Breast epithelium (tissue), 4 donors: ENCODE measurements around the gene CTNNA3. TPM values are rescaled to one million over a fixed set of nuclear protein-coding genes. Genes with fewer than 3 reads are reported as not detected.
A peak's percentile ranks its signal among the peaks of the same experiment; 100 is the strongest.
"Not testable (repeated sequence)": the region's sequence is repeated elsewhere in the genome, so short reads cannot be mapped to it uniquely, and the experiment has no call there.

Source experiments
- DNase-seq, 2 donors: peaks; one replicate each; pipeline ENCODE4 v3.0.0-alpha.2; 2019; ENCODE audit warnings: low spot score in 2 of 2
- H3K27ac ChIP-seq, 2 donors: fragments of 200-600 bp; sonication (generic) in 1 of 2; one replicate each; pipeline ENCODE4 v1.5.1; 2016 to 2019; ENCODE audit warnings: mild to moderate bottlenecking in 1 of 2
- H3K27me3 ChIP-seq, 2 donors: fragments of 200-600 bp; sonication (generic) in 1 of 2; one replicate each; pipeline versions ENCODE4 v1.5.1 to v1.6.0; 2017 to 2019; ENCODE audit warnings: control low read depth in 1 of 2, mild to moderate bottlenecking in 1 of 2
- H3K36me3 ChIP-seq: fragments of 200-600 bp; one replicate; pipeline ENCODE4 v1.5.1; 2019
- H3K4me1 ChIP-seq, 2 donors: fragments of 200-600 bp; sonication (generic); one replicate each; pipeline ENCODE4 v1.5.1; 2016 to 2019; ENCODE audit warnings: control low read depth in 1 of 2
- H3K4me3 ChIP-seq, 3 donors: fragments of 200-600 bp; sonication (generic); 1 replicate in 2 of 3; 2 replicates in 1 of 3; pipeline ENCODE4 v1.5.1; 2016 to 2019; ENCODE audit warnings: mild to moderate bottlenecking in 3 of 3, moderate library complexity in 2 of 3
- H3K9me3 ChIP-seq, 2 donors: fragments of 200-600 bp; sonication (generic) in 1 of 2; one replicate each; pipeline ENCODE4 v1.5.1; 2016 to 2019; ENCODE audit warnings: control low read depth in 1 of 2
- CTCF ChIP-seq, 3 donors: fragments of 450-650 bp; IDR thresholded peaks; one replicate each; pipeline ENCODE4 v1.5.1; 2016 to 2017; ENCODE audit warnings: antibody characterized with exemption in 3 of 3, mild to moderate bottlenecking in 3 of 3, moderate library complexity in 3 of 3
- POLR2A ChIP-seq: fragments of 450-650 bp; IDR thresholded peaks from one replicate; pipeline ENCODE4 v1.6.1; 2016; ENCODE audit warnings: antibody characterized with exemption, mild to moderate bottlenecking, moderate library complexity
- POLR2AphosphoS5 ChIP-seq, 3 donors: sonication (generic); formaldehyde crosslinking; IDR thresholded peaks; one replicate each; pipeline ENCODE4 v1.6.1; 2017; ENCODE audit warnings: antibody characterized with exemption in 3 of 3
- intact Hi-C: fragments of 100-400 bp; cut with DNase I; formaldehyde crosslinking; loops from one replicate; pipeline ENCODE4 v1.15.1; 2023; ENCODE audit warnings: low total_unique reads
- total RNA-seq, 3 donors: library from RNA; depleted of rRNA; stranded (reverse); fragments of >200 nt; gene quantifications; one replicate each; pipeline ENCODE4 v1.1.0, GENCODE V29; 2016

The CTNNA3 gene
- total RNA-seq, 3 donors from 2014 or later, result 0.33 to 1.1 (median 0.59) TPM

DNA sequence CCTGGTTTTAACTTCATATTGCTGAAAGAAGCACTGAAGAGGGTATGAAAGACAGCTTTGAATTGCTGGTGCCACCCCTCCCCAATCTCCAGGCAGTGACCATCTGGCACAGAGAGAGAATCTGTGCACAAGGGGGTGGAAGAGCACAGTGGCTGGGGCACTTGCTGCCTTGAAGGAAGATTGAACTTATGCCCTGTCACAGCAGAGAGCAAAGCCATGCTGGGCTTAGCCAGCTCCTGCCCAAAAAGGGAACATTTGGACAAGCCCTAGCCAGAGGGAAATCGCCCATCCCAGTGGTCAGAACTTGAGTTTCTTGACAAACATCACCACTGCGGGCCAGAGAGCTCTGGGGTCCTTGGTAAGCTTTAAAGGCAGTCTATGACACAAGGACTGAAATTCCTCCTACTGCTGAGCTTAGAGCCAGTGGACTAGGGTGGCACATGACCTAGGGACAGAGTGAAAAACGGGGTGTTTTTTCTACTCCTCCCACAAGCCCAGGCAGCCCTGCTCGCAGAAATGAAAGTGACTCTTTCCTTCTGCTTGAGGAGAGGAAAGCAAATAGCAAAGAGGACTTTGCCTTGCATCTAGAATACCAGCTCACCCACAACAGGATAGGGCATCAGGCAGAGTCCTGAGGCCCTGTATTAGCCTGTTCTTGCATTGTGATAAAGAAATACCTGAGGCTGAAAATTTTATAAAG lies 257.2 kb downstream of the CTNNA3 start:
- Histone ChIP-seq H3K36me3 (no peaks in the 10 kb centered on the region), H3K4me1 (no peaks in the 10 kb centered on the region), H3K27ac (no peak overlapping the region), H3K27me3 (no peaks in the 10 kb centered on the region), H3K4me3 (no peak overlapping the region), H3K9me3 (peaks cover 0 to 25% of the 10 kb centered on the region in 2 donors)
- DNase-seq, result no peak
- TF ChIP-seq CTCF (IDR thresholded peaks at IDR 0.05) (no peak), POLR2AphosphoS5 (IDR thresholded peaks at IDR 0.05) (no peak), POLR2A (no peak)
- intact Hi-C loops, result no loop called here

DNA sequence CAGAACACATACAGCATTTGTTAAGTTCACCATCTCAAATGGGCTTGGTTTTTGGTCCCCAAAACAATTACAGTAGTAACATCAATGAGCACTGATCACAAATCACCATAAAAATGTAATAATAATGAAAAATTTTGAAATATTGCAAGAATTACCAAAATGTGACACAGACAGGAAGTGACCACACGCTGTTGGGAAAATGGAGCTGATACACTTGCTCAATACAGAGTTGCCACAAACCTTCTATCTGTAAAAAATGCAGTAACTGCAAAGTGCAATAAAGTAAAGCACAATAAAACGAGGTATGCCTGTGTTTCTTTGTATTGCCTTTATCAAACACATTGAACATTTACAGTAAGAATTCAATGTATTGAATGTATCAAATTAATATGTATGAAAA lies 262.7 kb downstream of the CTNNA3 start:
- H3K4me1 ChIP-seq, result no peaks in the 10 kb centered on the region
- no peak for TF ChIP-seq POLR2AphosphoS5 (IDR thresholded peaks at IDR 0.05)
- no peak for TF ChIP-seq POLR2A
- TF ChIP-seq CTCF (IDR thresholded peaks at IDR 0.05), result no peak
- H3K4me3 ChIP-seq, result no peak overlapping the region
- H3K36me3 ChIP-seq, result no peaks in the 10 kb centered on the region
- H3K27ac ChIP-seq, result no peak overlapping the region
- H3K27me3 ChIP-seq, result no peaks in the 10 kb centered on the region
- intact Hi-C loops, result no loop called here
- DNase-seq, result no peak
- H3K9me3 ChIP-seq, result no peaks in the 10 kb centered on the region

GRCh38 chr10:67402620-67403019 lies 293.4 kb downstream of the CTNNA3 start:
- Histone ChIP-seq H3K9me3 (peaks cover 3 to 8% of the 10 kb centered on the region in 2 donors), H3K27ac (no peak overlapping the region), H3K4me1 (no peaks in the 10 kb centered on the region), H3K36me3 (no peaks in the 10 kb centered on the region), H3K4me3 (no peak overlapping the region), H3K27me3 (no peaks in the 10 kb centered on the region)
- TF ChIP-seq POLR2AphosphoS5 (IDR thresholded peaks at IDR 0.05), result no peak
- no peak for TF ChIP-seq CTCF (IDR thresholded peaks at IDR 0.05)
- no peak for TF ChIP-seq POLR2A
- no peak for DNase-seq
- intact Hi-C loops, result no loop called here

GRCh38 chr10:67401711-67402110 lies 294.3 kb downstream of the CTNNA3 start:
- H3K4me3 ChIP-seq, result no peak overlapping the region
- no peaks in the 10 kb centered on the region for H3K36me3 ChIP-seq
- H3K27me3 ChIP-seq, result no peaks in the 10 kb centered on the region
- H3K27ac ChIP-seq, result no peak overlapping the region
- DNase-seq, result no peak
- no peaks in the 10 kb centered on the region for H3K4me1 ChIP-seq
- peaks cover 3 to 8% of the 10 kb centered on the region in 2 donors for H3K9me3 ChIP-seq
- TF ChIP-seq POLR2AphosphoS5 (IDR thresholded peaks at IDR 0.05), result no peak
- no peak for TF ChIP-seq POLR2A
- TF ChIP-seq CTCF (IDR thresholded peaks at IDR 0.05), result no peak
- intact Hi-C loops, result no loop called here

DNA sequence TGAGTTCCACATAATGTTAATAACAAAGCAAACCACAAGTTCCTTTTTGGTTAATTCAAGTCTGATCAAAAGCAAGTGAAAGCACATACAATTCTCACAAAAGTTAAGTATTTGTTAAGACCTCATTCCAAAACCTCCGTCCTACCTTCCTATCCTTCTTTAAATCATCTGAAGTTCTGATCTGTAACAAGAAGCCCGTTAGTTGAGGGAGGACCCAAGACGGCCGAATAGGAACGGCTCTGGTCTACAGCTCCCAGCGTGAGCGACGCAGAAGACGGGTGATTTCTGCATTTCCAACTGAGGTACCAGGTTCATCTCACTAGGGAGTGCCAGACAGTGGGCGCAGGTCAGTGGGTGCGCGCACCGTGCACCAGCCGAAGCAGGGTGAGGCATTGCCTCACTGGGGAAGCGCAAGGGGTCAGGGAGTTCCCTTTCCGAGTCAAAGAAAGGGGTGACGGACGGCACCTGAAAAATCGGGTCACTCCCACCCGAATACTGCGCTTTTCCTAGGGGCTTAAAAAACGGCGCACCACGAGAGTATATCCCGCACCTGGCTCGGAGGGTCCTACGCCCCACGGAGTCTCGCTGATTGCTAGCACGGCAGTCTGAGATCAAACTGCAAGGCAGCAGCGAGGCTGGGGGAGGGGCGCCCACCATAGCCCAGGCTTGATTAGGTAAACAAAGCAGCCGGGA lies 309.0 kb downstream of the CTNNA3 start:
- intact Hi-C loops, H3K4me1 ChIP-seq, DNase-seq, H3K9me3 ChIP-seq, H3K27ac ChIP-seq, H3K36me3 ChIP-seq, H3K27me3 ChIP-seq: not testable (repeated sequence)
- H3K4me3 ChIP-seq, result peak overlapping the region; percentile 7 to 29 (median 15)
